ENCODE data around the gene GNAQ.

GRCh38 chr9:77731930-77732329 is 299.7 kb downstream of the GNAQ start:
- TF ChIP-seq, protein P1, sequence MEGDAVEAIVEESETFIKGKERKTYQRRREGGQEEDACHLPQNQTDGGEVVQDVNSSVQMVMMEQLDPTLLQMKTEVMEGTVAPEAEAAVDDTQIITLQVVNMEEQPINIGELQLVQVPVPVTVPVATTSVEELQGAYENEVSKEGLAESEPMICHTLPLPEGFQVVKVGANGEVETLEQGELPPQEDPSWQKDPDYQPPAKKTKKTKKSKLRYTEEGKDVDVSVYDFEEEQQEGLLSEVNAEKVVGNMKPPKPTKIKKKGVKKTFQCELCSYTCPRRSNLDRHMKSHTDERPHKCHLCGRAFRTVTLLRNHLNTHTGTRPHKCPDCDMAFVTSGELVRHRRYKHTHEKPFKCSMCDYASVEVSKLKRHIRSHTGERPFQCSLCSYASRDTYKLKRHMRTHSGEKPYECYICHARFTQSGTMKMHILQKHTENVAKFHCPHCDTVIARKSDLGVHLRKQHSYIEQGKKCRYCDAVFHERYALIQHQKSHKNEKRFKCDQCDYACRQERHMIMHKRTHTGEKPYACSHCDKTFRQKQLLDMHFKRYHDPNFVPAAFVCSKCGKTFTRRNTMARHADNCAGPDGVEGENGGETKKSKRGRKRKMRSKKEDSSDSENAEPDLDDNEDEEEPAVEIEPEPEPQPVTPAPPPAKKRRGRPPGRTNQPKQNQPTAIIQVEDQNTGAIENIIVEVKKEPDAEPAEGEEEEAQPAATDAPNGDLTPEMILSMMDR (conservative IDR thresholded peaks at IDR 0.05; ENCODE audit: low read depth, low read length) = no peak
- no peak for TF ChIP-seq EZH2phosphoT487 (IDR thresholded peaks at IDR 0.05; ENCODE audit: borderline replicate concordance, low read length)
